ENCODE results near the gene NBEAL1.
"Not testable (repeated sequence)": the region's sequence is repeated elsewhere in the genome, so short reads cannot be mapped to it uniquely, and the experiment has no call there.

Gene NBEAL1

DNA sequence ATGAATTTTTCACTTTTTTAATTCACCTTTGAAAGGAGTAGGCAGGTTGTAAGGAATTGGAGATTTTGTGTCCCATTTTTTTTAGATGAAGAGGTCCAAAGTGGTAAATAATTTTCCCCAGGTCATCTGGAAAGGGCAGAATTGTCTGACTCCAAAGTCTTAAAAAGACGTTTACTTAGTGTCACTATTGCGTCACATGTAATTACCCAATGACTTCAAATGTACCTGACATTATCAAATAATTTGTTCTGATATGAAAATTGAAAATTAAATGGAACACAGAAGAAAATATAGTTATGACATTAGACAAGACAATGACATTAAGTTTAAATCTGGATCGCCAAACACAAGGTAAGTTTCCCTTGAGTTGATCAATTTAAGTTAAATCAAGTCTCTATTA, 24.2 kb upstream of the NBEAL1 start:
- Histone ChIP-seq H3K9me3 (ENCODE audit: insufficient read depth, low read depth, low read length) (no peaks in the 10 kb centered on the region), H3K9ac (ENCODE audit: low read depth, low read length, poor library complexity, severe bottlenecking) (no peak overlapping the region), H3K27me3 (ENCODE audit: insufficient read depth, low read length, poor library complexity, severe bottlenecking) (no peaks in the 10 kb centered on the region), H3K4me2 (ENCODE audit: low read depth, low read length, poor library complexity, severe bottlenecking) (no peak overlapping the region), H2AFZ (ENCODE audit: low read length) (no peak overlapping the region), H3K4me1 (ENCODE audit: insufficient read depth, low read length, poor library complexity, severe bottlenecking) (no peaks in the 10 kb centered on the region), H3K36me3 (ENCODE audit: insufficient read depth, low read length) (no peaks in the 10 kb centered on the region), H3K79me2 (ENCODE audit: insufficient read depth, low read length) (no peaks in the 10 kb centered on the region), H3F3A (ENCODE audit: low read depth) (no peaks in the 10 kb centered on the region), H3K9me2 (replicated peaks; ENCODE audit: low read depth, low read length) (no peaks in the 10 kb centered on the region), H4K20me1 (ENCODE audit: insufficient read depth, low read length, poor library complexity, severe bottlenecking) (no peaks in the 10 kb centered on the region), H3K4me3 (ENCODE audit: low read length, poor library complexity, severe bottlenecking) (no peak overlapping the region)
- TF ChIP-seq, protein P1, sequence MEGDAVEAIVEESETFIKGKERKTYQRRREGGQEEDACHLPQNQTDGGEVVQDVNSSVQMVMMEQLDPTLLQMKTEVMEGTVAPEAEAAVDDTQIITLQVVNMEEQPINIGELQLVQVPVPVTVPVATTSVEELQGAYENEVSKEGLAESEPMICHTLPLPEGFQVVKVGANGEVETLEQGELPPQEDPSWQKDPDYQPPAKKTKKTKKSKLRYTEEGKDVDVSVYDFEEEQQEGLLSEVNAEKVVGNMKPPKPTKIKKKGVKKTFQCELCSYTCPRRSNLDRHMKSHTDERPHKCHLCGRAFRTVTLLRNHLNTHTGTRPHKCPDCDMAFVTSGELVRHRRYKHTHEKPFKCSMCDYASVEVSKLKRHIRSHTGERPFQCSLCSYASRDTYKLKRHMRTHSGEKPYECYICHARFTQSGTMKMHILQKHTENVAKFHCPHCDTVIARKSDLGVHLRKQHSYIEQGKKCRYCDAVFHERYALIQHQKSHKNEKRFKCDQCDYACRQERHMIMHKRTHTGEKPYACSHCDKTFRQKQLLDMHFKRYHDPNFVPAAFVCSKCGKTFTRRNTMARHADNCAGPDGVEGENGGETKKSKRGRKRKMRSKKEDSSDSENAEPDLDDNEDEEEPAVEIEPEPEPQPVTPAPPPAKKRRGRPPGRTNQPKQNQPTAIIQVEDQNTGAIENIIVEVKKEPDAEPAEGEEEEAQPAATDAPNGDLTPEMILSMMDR (conservative IDR thresholded peaks at IDR 0.05; ENCODE audit: low read length) = no peak
- TF ChIP-seq EZH2phosphoT487 (IDR thresholded peaks at IDR 0.05; ENCODE audit: borderline replicate concordance) = no peak

DNA sequence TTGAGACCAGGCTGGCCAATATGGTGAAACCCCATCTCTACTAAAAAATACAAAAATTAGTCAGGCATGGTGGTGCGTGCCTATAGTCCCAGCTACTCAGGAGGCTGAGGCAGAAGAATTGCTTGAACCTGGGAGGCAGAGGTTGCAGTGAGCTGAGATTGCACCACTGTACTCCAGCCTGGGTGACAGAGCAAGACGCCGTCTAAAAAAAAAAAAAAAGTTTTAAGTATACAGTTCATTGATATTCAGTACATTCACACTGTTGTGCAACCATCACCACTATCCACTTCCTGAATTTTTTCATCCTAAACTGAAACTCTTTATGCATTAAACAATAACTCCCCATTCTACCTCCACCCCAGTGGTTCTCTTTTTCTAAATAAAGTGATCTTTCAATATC, 17.6 kb upstream of the NBEAL1 start:
- not testable (repeated sequence) for H2AFZ ChIP-seq (ENCODE audit: low read length); H3F3A ChIP-seq (ENCODE audit: low read depth); H3K27me3 ChIP-seq (ENCODE audit: insufficient read depth, low read length, poor library complexity, severe bottlenecking); H3K4me2 ChIP-seq (ENCODE audit: low read depth, low read length, poor library complexity, severe bottlenecking); H3K4me3 ChIP-seq (ENCODE audit: low read length, poor library complexity, severe bottlenecking); H4K20me1 ChIP-seq (ENCODE audit: insufficient read depth, low read length, poor library complexity, severe bottlenecking); H3K79me2 ChIP-seq (ENCODE audit: insufficient read depth, low read length); H3K9ac ChIP-seq (ENCODE audit: low read depth, low read length, poor library complexity, severe bottlenecking); H3K9me2 ChIP-seq (replicated peaks; ENCODE audit: low read depth, low read length); H3K9me3 ChIP-seq (ENCODE audit: insufficient read depth, low read depth, low read length); H3K36me3 ChIP-seq (ENCODE audit: insufficient read depth, low read length); H3K4me1 ChIP-seq (ENCODE audit: insufficient read depth, low read length, poor library complexity, severe bottlenecking)

DNA sequence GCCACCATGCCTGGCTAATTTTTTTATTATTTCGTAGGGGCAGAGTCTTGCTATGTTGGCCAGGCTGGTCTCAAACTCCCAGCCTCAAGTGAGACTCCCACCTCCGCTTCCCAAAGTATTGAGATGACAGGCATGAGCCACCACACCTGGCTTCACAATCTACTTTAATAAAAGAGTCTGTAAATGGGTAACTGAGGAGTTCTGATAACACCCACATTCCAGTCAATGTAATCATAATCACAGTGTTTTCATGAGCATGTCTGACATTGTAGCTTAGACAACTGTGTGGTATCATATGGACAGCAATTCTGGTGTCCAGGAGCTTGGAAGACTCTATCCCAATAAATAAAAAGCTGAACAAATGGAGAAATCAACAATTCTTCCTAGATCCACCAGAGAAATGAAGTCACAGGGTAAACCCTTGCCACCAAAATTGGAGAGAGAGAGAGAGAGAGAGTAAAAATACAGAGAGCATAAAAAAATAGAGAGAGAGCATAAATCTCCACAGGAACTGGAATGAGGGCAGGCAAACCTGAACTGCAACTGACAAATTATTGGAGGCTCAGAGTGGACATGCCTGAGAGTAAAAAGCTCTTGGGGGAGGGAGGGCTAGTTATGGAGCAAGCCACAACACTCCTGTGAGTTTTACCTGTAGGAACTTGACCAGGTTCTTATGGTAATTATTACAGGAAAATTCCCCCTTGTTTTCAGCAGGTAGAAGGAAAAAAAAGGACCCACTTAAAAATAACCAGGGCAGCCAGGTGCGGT, 12.4 kb upstream of the NBEAL1 start:
- Histone ChIP-seq H3K9ac (ENCODE audit: low read depth, low read length, poor library complexity, severe bottlenecking) (no peak overlapping the region), H3K27me3 (ENCODE audit: insufficient read depth, low read length, poor library complexity, severe bottlenecking) (no peaks in the 10 kb centered on the region), H3K4me3 (ENCODE audit: low read length, poor library complexity, severe bottlenecking) (no peak overlapping the region), H3F3A (ENCODE audit: low read depth) (no peaks in the 10 kb centered on the region), H3K4me1 (ENCODE audit: insufficient read depth, low read length, poor library complexity, severe bottlenecking) (no peaks in the 10 kb centered on the region), H3K9me2 (replicated peaks; ENCODE audit: low read depth, low read length) (no peaks in the 10 kb centered on the region), H3K36me3 (ENCODE audit: insufficient read depth, low read length) (no peaks in the 10 kb centered on the region), H2AFZ (ENCODE audit: low read length) (no peak overlapping the region), H3K9me3 (ENCODE audit: insufficient read depth, low read depth, low read length) (no peaks in the 10 kb centered on the region), H3K79me2 (ENCODE audit: insufficient read depth, low read length) (no peaks in the 10 kb centered on the region), H3K4me2 (ENCODE audit: low read depth, low read length, poor library complexity, severe bottlenecking) (no peak overlapping the region), H4K20me1 (ENCODE audit: insufficient read depth, low read length, poor library complexity, severe bottlenecking) (no peaks in the 10 kb centered on the region)
- TF ChIP-seq, protein P1 (conservative IDR thresholded peaks at IDR 0.05; ENCODE audit: low read length) = no peak
- TF ChIP-seq EZH2phosphoT487 (IDR thresholded peaks at IDR 0.05; ENCODE audit: borderline replicate concordance) = no peak

DNA sequence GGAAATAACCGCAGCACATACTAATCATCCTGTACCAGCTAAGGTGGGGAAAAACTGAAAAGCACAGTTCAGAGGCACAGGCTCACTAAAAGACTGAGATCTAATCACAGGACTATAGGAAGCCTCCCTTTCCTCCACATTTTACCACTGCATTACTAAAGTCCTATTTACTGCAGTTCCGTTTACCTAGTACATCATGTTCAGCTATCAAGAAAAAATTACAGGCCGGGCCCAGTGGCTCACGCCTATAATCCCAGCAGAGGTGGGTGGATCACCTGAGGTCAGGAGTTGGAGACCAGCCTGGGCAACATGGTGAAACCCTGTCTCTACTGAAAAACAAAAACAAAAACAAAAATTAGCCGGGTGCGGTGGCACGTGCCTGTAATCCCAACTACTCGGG, 11.0 kb upstream of the NBEAL1 start:
- Histone ChIP-seq H3K4me3 (ENCODE audit: low read length, poor library complexity, severe bottlenecking) (no peak overlapping the region), H3K9ac (ENCODE audit: low read depth, low read length, poor library complexity, severe bottlenecking) (no peak overlapping the region), H3K9me2 (replicated peaks; ENCODE audit: low read depth, low read length) (no peaks in the 10 kb centered on the region), H2AFZ (ENCODE audit: low read length) (no peak overlapping the region), H3K36me3 (ENCODE audit: insufficient read depth, low read length) (no peaks in the 10 kb centered on the region), H3F3A (ENCODE audit: low read depth) (no peaks in the 10 kb centered on the region), H3K27me3 (ENCODE audit: insufficient read depth, low read length, poor library complexity, severe bottlenecking) (no peaks in the 10 kb centered on the region), H3K79me2 (ENCODE audit: insufficient read depth, low read length) (no peaks in the 10 kb centered on the region), H4K20me1 (ENCODE audit: insufficient read depth, low read length, poor library complexity, severe bottlenecking) (no peaks in the 10 kb centered on the region), H3K4me2 (ENCODE audit: low read depth, low read length, poor library complexity, severe bottlenecking) (no peak overlapping the region), H3K4me1 (ENCODE audit: insufficient read depth, low read length, poor library complexity, severe bottlenecking) (no peaks in the 10 kb centered on the region), H3K9me3 (ENCODE audit: insufficient read depth, low read depth, low read length) (no peaks in the 10 kb centered on the region)
- TF ChIP-seq EZH2phosphoT487 (IDR thresholded peaks at IDR 0.05; ENCODE audit: borderline replicate concordance) = no peak
- TF ChIP-seq, protein P1 (conservative IDR thresholded peaks at IDR 0.05; ENCODE audit: low read length) = no peak
